Central memory CD8-positive, alpha-beta T cell (primary cell): ENCODE data around the gene DYNC1LI1.
"Not testable (repeated sequence)": the region's sequence is repeated elsewhere in the genome, so short reads cannot be mapped to it uniquely, and the experiment has no call there.

Experiments used
- ATAC-seq: fragments of 150-1000 bp; cut with Tn5 transposase; replicated peaks from 2 replicates; pipeline ENCODE4 v1.10.0; 2022; ENCODE audit warnings: mild to moderate bottlenecking, moderate FRiP score, moderate number of reproducible peaks; ENCODE audit not compliant: poor library complexity, severe bottlenecking; ENCODE audit errors: extremely low read depth
- DNase-seq, 2 donors: peaks; one replicate each; pipeline ENCODE4 v3.0.0; 2021; ENCODE audit warnings: low spot score in 2 of 2
- H3K27ac Mint-ChIP-seq: one replicate; pipeline ENCODE4 v1.8.0; 2022; ENCODE audit warnings: low read depth, mild to moderate bottlenecking, moderate library complexity, mixed read lengths
- H3K27me3 Mint-ChIP-seq: one replicate; pipeline ENCODE4 v1.8.0; 2022; ENCODE audit warnings: mixed read lengths
- H3K36me3 Mint-ChIP-seq: one replicate; pipeline ENCODE4 v1.8.0; 2022; ENCODE audit warnings: mild to moderate bottlenecking, moderate library complexity, mixed read lengths; ENCODE audit not compliant: insufficient read depth
- H3K4me1 Mint-ChIP-seq: one replicate; pipeline ENCODE4 v1.8.0; 2022; ENCODE audit warnings: mixed read lengths
- H3K4me3 Mint-ChIP-seq: one replicate; pipeline ENCODE4 v1.8.0; 2022; ENCODE audit warnings: mild to moderate bottlenecking, moderate library complexity, mixed read lengths
- H3K9me3 Mint-ChIP-seq: one replicate; pipeline ENCODE4 v1.8.0; 2022; ENCODE audit warnings: mixed read lengths

DYNC1LI1 gene

DNA sequence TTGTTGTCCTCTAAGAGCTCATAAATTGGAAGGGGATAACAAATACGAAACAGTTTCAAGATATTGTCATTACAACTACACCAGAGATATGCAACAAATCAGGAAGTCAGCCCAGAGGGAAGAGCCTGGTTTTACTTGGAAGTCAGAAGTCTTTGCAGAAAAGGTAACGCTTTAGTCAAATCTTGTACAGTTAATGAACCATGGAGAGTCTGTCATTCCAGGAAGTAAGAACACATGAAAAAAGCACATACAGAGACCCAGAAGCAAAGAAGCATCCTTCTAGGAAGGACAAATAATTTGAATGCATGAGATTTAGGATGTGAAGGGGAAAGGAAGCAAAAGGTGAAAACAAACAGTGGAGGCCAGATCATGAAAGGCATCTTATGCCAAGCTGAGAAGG, 19.6 kb downstream of the DYNC1LI1 start:
- peaks cover 8% of the 10 kb centered on the region for H3K36me3 Mint-ChIP-seq
- ATAC-seq (no peak), DNase-seq (no peak)
- H3K4me3 Mint-ChIP-seq: no peak overlapping the region
- H3K9me3 Mint-ChIP-seq: no peaks in the 10 kb centered on the region
- no peak overlapping the region for H3K27ac Mint-ChIP-seq
- peaks cover 41% of the 10 kb centered on the region for H3K4me1 Mint-ChIP-seq
- no peaks in the 10 kb centered on the region for H3K27me3 Mint-ChIP-seq

DNA sequence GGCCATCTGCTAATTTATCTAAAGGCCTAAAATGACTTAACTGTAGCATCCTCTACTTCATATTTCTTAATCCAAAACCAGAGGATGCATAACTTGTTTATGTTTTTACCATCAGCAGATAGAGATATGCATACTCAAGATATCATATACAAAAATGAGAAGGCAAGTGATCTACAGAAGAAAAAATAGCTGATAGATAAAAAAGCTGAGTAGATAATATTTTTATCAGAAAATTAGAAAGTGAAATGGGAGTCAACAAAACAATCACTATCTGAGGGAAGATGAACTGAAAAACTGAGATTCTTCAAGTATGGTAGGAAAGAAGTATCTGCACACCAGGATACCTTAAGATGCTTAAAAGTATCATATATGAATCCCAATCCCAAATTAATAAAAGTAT, 25.4 kb downstream of the DYNC1LI1 start:
- no peaks in the 10 kb centered on the region for H3K9me3 Mint-ChIP-seq
- H3K4me3 Mint-ChIP-seq: no peak overlapping the region
- no peaks in the 10 kb centered on the region for H3K27me3 Mint-ChIP-seq
- peak overlapping the region; percentile 22 for H3K27ac Mint-ChIP-seq
- DNase-seq (no peak), ATAC-seq (no peak)
- H3K4me1 Mint-ChIP-seq: peaks cover 18% of the 10 kb centered on the region
- H3K36me3 Mint-ChIP-seq: peaks cover 24% of the 10 kb centered on the region

DNA sequence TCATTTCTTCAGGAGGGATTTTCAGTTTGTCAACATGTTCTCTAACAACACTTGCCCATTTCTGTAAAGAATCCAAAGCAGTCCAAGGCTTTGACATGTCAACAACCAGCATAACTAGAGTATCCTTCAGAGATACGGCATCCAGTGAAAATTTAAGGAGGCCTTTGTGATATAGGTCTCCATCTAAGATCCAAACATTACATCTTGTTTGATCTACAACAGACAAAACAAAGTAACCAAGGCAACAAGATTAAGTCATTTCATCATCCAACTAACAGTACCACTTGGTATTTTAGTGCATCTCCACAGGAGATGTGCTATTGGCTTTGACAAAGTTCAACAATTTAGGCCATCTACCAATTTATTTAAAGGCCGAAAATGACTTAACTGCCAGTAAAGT, 25.8 kb downstream of the DYNC1LI1 start:
- H3K36me3 Mint-ChIP-seq: peaks cover 25% of the 10 kb centered on the region
- H3K27me3 Mint-ChIP-seq: no peaks in the 10 kb centered on the region
- no peak for ATAC-seq
- H3K9me3 Mint-ChIP-seq: no peaks in the 10 kb centered on the region
- peaks cover 18% of the 10 kb centered on the region for H3K4me1 Mint-ChIP-seq
- no peak for DNase-seq
- H3K4me3 Mint-ChIP-seq: no peak overlapping the region
- peak overlapping the region; percentile 22 for H3K27ac Mint-ChIP-seq

DNA sequence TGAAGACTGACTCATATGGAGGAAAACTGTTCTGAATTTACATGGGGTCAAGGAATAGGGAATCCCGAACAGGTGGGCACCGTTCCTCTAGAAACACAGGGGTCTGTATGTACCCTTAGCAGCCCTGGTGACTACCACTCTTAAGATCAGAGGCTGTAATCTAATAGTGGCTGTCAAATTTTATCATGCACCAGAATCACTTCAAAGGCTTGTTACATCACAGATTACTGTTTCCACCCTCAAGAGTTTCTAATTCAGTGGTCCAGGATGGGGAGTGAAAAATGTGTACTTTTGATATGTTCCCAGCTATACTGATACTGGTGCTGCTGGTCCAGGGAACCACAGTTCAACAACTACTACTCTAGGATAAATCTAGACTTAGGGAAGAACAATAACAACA, 27.9 kb downstream of the DYNC1LI1 start:
- no peak overlapping the region for H3K27ac Mint-ChIP-seq
- H3K27me3 Mint-ChIP-seq: no peaks in the 10 kb centered on the region
- peaks cover 32% of the 10 kb centered on the region for H3K36me3 Mint-ChIP-seq
- ATAC-seq (no peak), DNase-seq (no peak)
- H3K9me3 Mint-ChIP-seq: no peaks in the 10 kb centered on the region
- H3K4me3 Mint-ChIP-seq: no peak overlapping the region
- H3K4me1 Mint-ChIP-seq: peaks cover 11% of the 10 kb centered on the region

DNA sequence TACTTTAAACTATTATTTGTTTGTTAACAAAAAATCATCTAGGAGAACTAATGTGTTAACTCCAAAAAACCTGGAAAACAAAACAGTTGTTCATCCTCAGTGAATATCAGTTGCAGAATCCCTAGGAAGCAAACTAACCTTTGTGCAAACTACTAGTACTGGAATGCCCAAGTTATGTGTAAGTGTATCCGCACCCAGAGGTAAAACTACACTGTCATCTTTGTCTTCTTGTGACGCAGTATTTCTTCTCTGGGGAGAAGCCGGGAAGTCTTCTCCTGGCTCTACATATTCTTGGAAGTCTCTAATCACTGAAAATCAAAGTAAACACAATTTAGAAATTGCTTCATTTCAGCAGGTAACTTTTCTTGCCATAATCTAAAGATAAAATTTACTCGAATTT, 29.8 kb downstream of the DYNC1LI1 start:
- Mint-ChIP-seq H3K4me1 (peaks cover 5% of the 10 kb centered on the region), H3K27me3 (no peaks in the 10 kb centered on the region), H3K9me3 (no peaks in the 10 kb centered on the region), H3K4me3 (no peak overlapping the region), H3K36me3 (peaks cover 28% of the 10 kb centered on the region), H3K27ac (no peak overlapping the region)
- DNase-seq (no peak), ATAC-seq (no peak)

DNA sequence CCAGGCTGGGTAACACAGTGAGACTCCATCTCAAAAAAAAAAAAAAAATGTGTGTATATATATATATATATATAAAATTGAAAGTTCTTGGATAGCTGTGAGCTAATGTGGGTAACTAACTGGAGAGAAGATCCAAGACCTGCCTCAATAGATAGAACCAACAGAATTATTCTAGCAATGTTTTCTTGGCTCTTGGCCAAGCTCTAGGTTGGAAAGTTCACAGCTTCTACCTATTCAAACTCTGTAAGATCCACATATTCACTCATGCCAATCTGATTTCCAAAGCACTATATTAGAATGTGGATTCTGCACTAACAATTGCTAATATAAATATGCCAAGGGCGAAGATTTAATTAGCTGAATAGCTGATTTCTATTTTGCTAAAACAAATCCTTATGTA, 38.2 kb downstream of the DYNC1LI1 start:
- DNase-seq: no peak
- ATAC-seq: no peak
- Mint-ChIP-seq H3K27ac (no peak overlapping the region), H3K9me3 (no peaks in the 10 kb centered on the region), H3K27me3 (no peaks in the 10 kb centered on the region), H3K36me3 (peaks cover 28% of the 10 kb centered on the region), H3K4me3 (no peak overlapping the region), H3K4me1 (peaks cover 5% of the 10 kb centered on the region)

DNA sequence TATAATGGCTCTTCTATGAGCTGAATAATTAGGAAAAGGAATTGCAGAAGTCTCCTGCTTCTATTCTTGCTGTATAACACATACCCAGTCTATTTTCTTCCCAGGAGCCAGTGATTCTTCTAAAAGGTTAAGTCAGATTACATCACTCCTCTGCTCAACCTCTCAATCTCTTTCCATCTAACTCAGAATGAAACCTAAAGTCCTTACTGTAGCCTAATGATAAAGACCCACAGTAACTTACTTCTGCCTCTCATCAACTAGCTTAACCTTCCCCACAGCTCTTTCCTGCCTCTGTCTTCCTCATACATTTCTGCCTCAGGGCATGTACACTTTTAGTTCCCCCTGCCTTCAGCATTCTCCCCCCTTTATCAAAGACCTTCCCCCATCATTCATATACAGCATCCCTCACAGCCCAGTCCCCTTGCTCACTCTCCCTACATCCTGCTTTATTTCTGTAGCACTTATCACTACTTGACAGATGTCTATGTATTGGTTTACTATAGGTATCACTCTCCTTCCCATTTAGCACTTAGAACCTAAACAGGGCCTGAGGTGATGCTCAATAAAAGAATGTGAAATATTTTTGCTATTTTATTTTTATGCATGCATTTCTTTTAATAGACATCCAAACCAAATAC, 39.5 kb downstream of the DYNC1LI1 start:
- DNase-seq: no peak
- peaks cover 35% of the 10 kb centered on the region for H3K36me3 Mint-ChIP-seq
- no peaks in the 10 kb centered on the region for H3K9me3 Mint-ChIP-seq
- no peak overlapping the region for H3K4me3 Mint-ChIP-seq
- H3K4me1 Mint-ChIP-seq: peaks cover 5% of the 10 kb centered on the region
- ATAC-seq: no peak
- peak overlapping the region; percentile 9 for H3K27ac Mint-ChIP-seq
- H3K27me3 Mint-ChIP-seq: no peaks in the 10 kb centered on the region

DNA sequence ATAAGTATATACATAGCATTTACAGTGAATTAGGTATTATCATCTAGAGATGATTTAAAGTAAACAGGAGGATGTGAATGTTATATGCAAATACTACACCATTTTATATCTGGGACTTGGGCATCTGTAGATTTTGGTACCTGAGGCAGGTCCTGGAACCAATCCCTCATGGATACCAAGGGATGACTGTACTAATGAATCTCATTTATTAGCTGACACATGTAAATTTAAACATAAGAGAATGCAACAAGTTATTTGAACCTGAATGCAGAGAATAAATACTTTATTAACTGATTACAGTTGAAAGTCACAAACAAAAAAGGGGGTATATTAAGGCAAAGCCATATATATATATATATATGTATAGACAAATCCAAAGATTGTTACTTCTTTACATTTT, 44.9 kb downstream of the DYNC1LI1 start:
- no peaks in the 10 kb centered on the region for H3K9me3 Mint-ChIP-seq
- DNase-seq (no peak), ATAC-seq (no peak)
- no peaks in the 10 kb centered on the region for H3K27me3 Mint-ChIP-seq
- H3K27ac Mint-ChIP-seq: no peak overlapping the region
- H3K36me3 Mint-ChIP-seq: peaks cover 33% of the 10 kb centered on the region
- H3K4me1 Mint-ChIP-seq: no peaks in the 10 kb centered on the region
- H3K4me3 Mint-ChIP-seq: no peak overlapping the region

DNA sequence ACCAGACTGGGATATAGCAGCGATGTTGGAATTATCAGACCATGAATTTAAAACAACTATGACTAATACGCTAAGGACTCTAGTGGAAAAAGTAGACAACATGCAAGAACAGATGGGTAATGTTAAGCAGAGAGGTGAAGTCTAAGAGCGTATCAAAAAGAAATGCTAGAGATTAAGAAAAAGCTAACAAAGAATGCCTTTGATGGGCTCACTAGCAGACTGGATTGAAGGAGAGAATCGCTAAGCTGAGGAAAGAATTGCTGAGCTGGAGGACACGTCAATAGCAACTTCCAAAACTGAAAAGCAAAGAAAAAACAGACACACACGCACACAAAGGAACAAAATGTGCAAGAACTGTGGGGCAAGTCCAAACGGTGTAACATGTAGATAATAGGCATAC, 48.0 kb downstream of the DYNC1LI1 start:
- H3K9me3 Mint-ChIP-seq: no peaks in the 10 kb centered on the region
- no peaks in the 10 kb centered on the region for H3K27me3 Mint-ChIP-seq
- DNase-seq (no peak), ATAC-seq (no peak)
- peaks cover 26% of the 10 kb centered on the region for H3K36me3 Mint-ChIP-seq
- H3K4me1 Mint-ChIP-seq: peaks cover 5% of the 10 kb centered on the region
- no peak overlapping the region for H3K27ac Mint-ChIP-seq
- no peak overlapping the region for H3K4me3 Mint-ChIP-seq

DNA sequence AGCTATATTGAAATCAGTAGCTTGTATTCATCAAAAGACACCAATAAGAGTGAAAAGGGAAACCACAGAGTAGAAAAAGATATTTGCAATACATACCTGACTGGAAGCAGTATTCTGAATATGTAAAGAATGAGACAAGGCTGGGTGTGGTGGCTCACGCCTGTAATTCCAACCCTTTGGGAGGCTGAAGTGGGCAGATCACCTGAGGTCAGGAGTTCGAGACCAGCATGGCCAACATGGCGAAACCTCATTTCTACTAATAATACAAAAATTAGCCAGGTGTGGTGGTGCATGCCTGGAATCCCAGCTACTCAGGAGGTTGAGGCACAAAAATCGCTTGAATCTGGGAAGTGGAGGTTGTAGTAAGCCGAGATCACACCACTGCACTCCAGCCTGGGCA, 51.7 kb downstream of the DYNC1LI1 start:
- not testable (repeated sequence) for H3K4me1 Mint-ChIP-seq, H3K9me3 Mint-ChIP-seq, ATAC-seq, H3K4me3 Mint-ChIP-seq, H3K36me3 Mint-ChIP-seq, DNase-seq, H3K27me3 Mint-ChIP-seq
- H3K27ac Mint-ChIP-seq: peak overlapping the region; percentile 17

DNA sequence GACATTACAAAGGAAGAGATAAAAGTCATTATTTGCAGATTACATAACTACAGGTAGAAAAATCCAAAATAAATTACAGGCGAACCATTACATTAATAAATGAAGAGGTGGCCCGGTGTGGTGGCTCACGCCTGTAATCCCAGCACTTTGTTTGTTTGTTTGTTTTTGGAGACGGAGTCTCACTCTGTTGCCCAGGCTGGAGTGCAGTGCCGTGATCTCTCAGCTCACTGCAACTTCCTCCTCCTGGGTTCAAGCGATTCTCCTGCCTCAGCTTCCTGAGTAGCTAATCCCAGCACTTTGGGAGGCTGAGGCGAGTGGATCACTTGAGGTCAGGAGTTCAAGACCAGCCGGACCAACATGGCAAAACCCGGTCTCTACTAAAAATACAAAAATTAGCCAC, 53.9 kb downstream of the DYNC1LI1 start:
- not testable (repeated sequence) for DNase-seq, H3K36me3 Mint-ChIP-seq, H3K27me3 Mint-ChIP-seq, ATAC-seq, H3K9me3 Mint-ChIP-seq, H3K4me3 Mint-ChIP-seq, H3K4me1 Mint-ChIP-seq
- peak overlapping the region; percentile 62 for H3K27ac Mint-ChIP-seq

DNA sequence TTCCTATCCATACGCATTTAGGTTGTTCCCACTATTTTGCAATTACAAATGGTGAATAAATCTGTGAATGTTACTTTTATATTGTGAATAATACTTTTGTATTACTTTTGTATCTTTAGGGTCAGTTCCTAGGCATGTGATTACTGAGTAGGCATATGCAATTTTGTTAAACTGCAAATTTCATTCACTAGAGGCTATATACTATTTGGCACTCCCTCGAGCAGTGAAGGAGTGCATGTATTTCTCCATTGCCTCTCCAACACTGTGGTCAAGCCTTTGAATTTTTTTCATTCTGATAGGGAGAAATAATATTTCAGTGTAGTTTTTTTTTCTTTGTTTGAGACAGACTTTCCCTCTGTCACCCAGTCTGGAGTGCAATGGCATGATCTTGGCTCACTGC, 59.7 kb downstream of the DYNC1LI1 start:
- no peak overlapping the region for H3K4me3 Mint-ChIP-seq
- no peaks in the 10 kb centered on the region for H3K27me3 Mint-ChIP-seq
- H3K36me3 Mint-ChIP-seq: no peaks in the 10 kb centered on the region
- H3K9me3 Mint-ChIP-seq: no peaks in the 10 kb centered on the region
- no peaks in the 10 kb centered on the region for H3K4me1 Mint-ChIP-seq
- DNase-seq: no peak
- ATAC-seq: no peak
- H3K27ac Mint-ChIP-seq: no peak overlapping the region

DNA sequence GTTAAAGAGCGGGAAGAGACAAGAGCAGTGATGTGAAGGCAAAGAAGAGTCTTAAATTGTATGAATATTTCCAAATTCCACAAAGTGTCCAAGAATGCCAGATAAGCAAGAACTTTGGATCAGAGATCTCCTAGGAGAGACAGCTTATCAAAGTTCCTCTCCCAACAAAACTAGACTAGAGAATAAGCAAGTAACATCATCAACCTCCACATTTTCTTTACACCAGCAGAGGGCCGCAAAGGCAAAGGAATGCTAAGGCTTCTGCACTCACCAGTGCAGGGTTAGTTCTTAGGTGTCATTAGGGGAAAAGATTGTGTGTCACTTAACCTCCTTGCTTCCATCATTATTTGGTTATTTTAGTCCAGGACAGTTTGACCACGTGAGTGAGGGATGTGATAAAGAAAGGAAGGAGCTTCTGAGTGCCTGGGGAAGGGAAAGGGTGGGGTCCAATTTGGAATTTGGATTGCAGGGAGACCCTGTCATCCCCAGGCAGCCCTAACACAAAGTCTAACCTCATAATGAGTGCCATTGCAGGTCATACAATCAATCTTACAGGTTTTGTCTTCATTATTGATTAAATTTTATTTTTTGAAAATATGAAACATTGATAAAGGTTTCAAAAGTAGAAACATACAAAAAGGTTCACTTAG, 60.5 kb downstream of the DYNC1LI1 start:
- Mint-ChIP-seq H3K27ac (no peak overlapping the region), H3K9me3 (no peaks in the 10 kb centered on the region), H3K4me1 (no peaks in the 10 kb centered on the region), H3K36me3 (no peaks in the 10 kb centered on the region), H3K27me3 (no peaks in the 10 kb centered on the region), H3K4me3 (no peak overlapping the region)
- DNase-seq (peak; percentile 28 to 49), ATAC-seq (no peak)
